NCI-H345 treated with DMSO at 0.1 percent for 48 hours (cell line): ENCODE results near the gene EP400.

Experiments
- DNase-seq: peaks from one replicate; lab custom pipeline; 2025; ENCODE audit not compliant: unreplicated experiment; lab: John Stamatoyannopoulos, UW

EP400 gene

GRCh38 chr12:132115500-132115899 lies 165.8 kb downstream of the EP400 start:
- no peak for DNase-seq

GRCh38 chr12:132116709-132117557 lies 167.2 kb downstream of the EP400 start:
- DNase-seq = no peak

GRCh38 chr12:132117558-132117875 lies 167.8 kb downstream of the EP400 start:
- DNase-seq = no peak

GRCh38 chr12:132118876-132119275 lies 169.1 kb downstream of the EP400 start:
- no peak for DNase-seq

GRCh38 chr12:132121283-132121682 lies 171.5 kb downstream of the EP400 start:
- DNase-seq = no peak

- DNase-seq = no peak
These were observed 174.4 kb downstream of the EP400 start for GRCh38 chr12:132123970-132124765.

GRCh38 chr12:132124766-132125425 lies 175.2 kb downstream of the EP400 start:
- DNase-seq = no peak

- no peak for DNase-seq
These were observed 176.0 kb downstream of the EP400 start for GRCh38 chr12:132125736-132126135.

- no peak for DNase-seq
These were observed 177.3 kb downstream of the EP400 start for GRCh38 chr12:132127041-132127440.

GRCh38 chr12:132129007-132129406 lies 179.3 kb downstream of the EP400 start:
- no peak for DNase-seq

GRCh38 chr12:132130690-132131089 lies 180.9 kb downstream of the EP400 start:
- no peak for DNase-seq
